NB4 (cell line): Measurements from ENCODE around the gene CFAP299.

Experiments
- DNase-seq: peaks from one replicate; pipeline ENCODE4 v3.0.0; 2010; ENCODE audit warnings: low read depth
- H3K4me3 ChIP-seq: one replicate; pipeline ENCODE4 v1.5.1; 2011; ENCODE audit warnings: mild to moderate bottlenecking, low read depth, low read length, moderate library complexity
- MYC ChIP-seq: IDR thresholded peaks from 2 replicates; pipeline ENCODE4 v1.6.1; 2011; ENCODE audit warnings: low read depth, low read length
- POLR2A ChIP-seq: IDR thresholded peaks from 2 replicates; pipeline ENCODE4 v1.6.1; 2011; ENCODE audit warnings: mild to moderate bottlenecking; ENCODE audit not compliant: insufficient read length; ENCODE audit errors: extremely low read depth
- TF ChIP-seq, protein P1 (sequence below): IDR thresholded peaks from one replicate; pipeline ENCODE4 v1.5.1; 2012; ENCODE audit warnings: low read depth, low read length
- TF ChIP-seq, protein P2 (sequence below): IDR thresholded peaks from 2 replicates; pipeline ENCODE4 v1.6.1; 2011; ENCODE audit warnings: low read depth, low read length

The CFAP299 gene

DNA sequence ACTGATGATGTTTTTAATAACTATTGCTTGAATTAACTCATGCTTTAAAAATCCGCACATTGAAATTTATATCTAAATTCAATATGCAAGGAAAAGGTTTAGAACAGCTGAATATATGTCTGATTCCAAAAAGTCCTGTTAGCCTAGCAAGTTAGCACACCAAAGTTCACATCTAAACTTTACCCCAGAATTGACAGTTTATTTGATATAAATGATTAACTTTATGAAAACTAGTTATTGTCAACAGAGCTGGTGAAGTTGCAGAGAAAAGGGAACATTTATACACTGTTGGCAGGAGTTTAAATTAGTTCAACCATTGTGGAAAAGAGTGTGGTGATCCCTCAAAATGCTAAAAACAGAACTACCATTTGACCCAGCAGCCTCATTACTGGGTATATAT lies 574.4 kb downstream of the CFAP299 start:
- TF ChIP-seq MYC (no peak), POLR2A (no peak)
- TF ChIP-seq, protein P1, sequence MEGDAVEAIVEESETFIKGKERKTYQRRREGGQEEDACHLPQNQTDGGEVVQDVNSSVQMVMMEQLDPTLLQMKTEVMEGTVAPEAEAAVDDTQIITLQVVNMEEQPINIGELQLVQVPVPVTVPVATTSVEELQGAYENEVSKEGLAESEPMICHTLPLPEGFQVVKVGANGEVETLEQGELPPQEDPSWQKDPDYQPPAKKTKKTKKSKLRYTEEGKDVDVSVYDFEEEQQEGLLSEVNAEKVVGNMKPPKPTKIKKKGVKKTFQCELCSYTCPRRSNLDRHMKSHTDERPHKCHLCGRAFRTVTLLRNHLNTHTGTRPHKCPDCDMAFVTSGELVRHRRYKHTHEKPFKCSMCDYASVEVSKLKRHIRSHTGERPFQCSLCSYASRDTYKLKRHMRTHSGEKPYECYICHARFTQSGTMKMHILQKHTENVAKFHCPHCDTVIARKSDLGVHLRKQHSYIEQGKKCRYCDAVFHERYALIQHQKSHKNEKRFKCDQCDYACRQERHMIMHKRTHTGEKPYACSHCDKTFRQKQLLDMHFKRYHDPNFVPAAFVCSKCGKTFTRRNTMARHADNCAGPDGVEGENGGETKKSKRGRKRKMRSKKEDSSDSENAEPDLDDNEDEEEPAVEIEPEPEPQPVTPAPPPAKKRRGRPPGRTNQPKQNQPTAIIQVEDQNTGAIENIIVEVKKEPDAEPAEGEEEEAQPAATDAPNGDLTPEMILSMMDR: no peak
- TF ChIP-seq, protein P2, sequence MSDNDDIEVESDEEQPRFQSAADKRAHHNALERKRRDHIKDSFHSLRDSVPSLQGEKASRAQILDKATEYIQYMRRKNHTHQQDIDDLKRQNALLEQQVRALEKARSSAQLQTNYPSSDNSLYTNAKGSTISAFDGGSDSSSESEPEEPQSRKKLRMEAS: no peak
- no peak for DNase-seq
- no peak overlapping the region for H3K4me3 ChIP-seq

DNA sequence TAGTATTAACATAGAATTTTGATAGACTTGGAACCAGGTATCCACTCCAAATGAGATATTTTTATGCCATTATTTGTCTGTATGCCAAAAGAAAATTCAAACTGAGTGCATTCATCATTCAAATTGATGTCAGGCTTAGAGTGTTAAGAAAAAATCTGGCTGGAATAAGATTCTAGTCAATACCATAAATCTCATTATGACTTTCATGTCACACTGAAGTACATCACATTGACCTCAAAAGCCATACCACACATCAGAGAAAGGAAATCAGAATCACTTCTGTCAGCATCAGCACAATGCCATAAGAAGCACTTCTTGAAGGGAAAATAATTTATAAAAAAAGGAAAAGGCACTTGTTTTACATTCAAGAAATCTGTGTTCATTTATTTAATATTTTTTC lies 575.9 kb downstream of the CFAP299 start:
- H3K4me3 ChIP-seq: no peak overlapping the region
- DNase-seq: no peak
- TF ChIP-seq, protein P1: no peak
- TF ChIP-seq MYC (no peak), POLR2A (no peak)
- TF ChIP-seq, protein P2: no peak

DNA sequence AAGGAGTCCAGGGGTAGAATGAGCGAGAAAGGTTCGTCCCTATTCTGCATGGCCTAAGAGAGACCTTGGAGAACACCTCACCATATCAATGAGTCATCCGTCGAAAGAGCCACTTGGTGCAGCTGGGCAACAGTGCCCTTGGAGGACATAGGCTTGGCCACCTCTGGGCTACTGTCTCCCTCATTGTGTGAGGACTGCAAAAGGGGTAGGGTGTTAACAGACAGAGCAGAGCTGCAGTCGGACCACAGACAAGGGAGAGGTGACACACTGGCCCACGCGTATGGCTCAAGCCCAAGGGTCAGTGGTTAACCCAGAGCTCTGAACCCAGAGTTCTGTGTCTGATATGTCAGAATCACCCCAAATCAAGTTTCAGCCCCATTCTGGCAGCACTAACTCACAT lies 576.8 kb downstream of the CFAP299 start:
- no peak overlapping the region for H3K4me3 ChIP-seq
- TF ChIP-seq, protein P1: no peak
- TF ChIP-seq, protein P2: no peak
- TF ChIP-seq MYC: no peak
- no peak for TF ChIP-seq POLR2A
- DNase-seq: no peak

DNA sequence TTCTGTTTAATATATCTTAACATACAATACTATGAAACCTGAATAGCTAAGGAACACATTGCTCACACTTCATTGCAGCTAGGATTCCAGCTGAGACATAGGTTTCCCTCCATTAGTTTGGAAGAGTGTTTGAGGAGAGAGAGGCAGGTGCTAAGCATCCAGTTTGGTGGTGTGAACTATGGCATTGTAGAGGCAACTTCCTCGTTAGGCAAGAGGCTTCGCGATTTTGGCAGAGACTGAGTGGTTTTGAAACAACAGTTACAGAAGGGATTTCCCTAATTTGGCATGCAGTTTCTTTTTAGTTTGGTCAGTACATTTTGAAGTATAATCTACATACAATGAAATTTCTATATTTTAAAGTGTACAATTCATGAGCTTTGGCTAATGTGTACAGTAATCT lies 577.9 kb downstream of the CFAP299 start:
- TF ChIP-seq, protein P2: no peak
- TF ChIP-seq, protein P1: no peak
- TF ChIP-seq MYC: no peak
- TF ChIP-seq POLR2A: no peak
- H3K4me3 ChIP-seq: no peak overlapping the region
- DNase-seq: peak; percentile 12

DNA sequence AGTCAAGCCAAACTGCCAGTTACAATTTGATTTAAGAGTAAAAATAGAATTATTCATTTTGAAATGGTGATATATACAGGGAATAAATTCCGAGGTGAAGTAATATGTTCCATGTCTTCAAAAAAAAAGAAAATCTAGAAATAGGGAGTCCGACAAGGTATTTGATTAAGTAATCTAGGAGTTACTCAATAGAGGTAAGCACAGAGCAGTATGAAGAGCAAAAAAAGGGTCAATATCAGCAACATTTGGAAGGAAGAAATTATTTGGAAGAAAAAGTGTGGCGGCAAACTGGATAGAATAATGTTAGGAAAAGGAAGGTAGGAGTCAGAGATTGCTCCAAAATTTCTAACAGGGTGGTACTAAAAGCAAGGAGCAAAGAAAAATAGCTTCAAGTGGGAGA lies 581.2 kb downstream of the CFAP299 start:
- TF ChIP-seq, protein P1: no peak
- TF ChIP-seq POLR2A (no peak), MYC (no peak)
- TF ChIP-seq, protein P2: no peak
- DNase-seq: no peak
- no peak overlapping the region for H3K4me3 ChIP-seq

DNA sequence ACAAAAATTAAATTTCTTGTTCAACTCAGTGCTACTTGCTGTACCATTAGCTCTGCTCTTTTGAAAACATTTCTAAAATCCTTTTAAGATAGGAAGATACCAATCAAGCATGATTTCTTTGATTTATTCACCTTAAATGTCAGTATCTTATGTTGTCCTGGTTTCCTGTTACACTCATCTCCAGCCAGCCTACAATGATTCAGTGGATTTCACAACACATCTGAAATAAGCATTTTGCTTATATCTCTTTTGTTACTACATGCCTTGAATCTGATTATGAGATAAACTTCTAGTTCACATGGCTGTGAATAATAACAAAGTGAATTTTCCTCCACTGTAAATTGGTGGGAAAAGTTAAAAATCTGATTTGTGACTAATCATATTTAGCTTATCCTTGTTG lies 582.5 kb downstream of the CFAP299 start:
- DNase-seq: no peak
- TF ChIP-seq, protein P2: no peak
- TF ChIP-seq MYC: no peak
- no peak for TF ChIP-seq POLR2A
- TF ChIP-seq, protein P1: no peak
- H3K4me3 ChIP-seq: no peak overlapping the region
